ENCODE measurements around the gene EVI5L.

Gene EVI5L

GRCh38 chr19:7863157-7863970 lies 33.3 kb downstream of the EVI5L start:
- Histone ChIP-seq H3K27me3 (ENCODE audit: insufficient read depth, low read length, poor library complexity, severe bottlenecking) (no peaks in the 10 kb centered on the region), H3K36me3 (ENCODE audit: insufficient read depth, low read length) (no peaks in the 10 kb centered on the region), H3K9me3 (ENCODE audit: insufficient read depth, low read depth, low read length) (no peaks in the 10 kb centered on the region), H3K9me2 (replicated peaks; ENCODE audit: low read depth, low read length) (no peaks in the 10 kb centered on the region), H3F3A (ENCODE audit: low read depth) (no peaks in the 10 kb centered on the region), H4K20me1 (ENCODE audit: insufficient read depth, low read length, poor library complexity, severe bottlenecking) (no peaks in the 10 kb centered on the region), H3K4me1 (ENCODE audit: insufficient read depth, low read length, poor library complexity, severe bottlenecking) (no peaks in the 10 kb centered on the region), H3K4me2 (ENCODE audit: low read depth, low read length, poor library complexity, severe bottlenecking) (no peak overlapping the region), H2AFZ (ENCODE audit: low read length) (no peak overlapping the region), H3K4me3 (ENCODE audit: low read length, poor library complexity, severe bottlenecking) (no peak overlapping the region), H3K79me2 (ENCODE audit: insufficient read depth, low read length) (no peaks in the 10 kb centered on the region), H3K9ac (ENCODE audit: low read depth, low read length, poor library complexity, severe bottlenecking) (no peak overlapping the region)
- no peak for TF ChIP-seq EZH2phosphoT487 (IDR thresholded peaks at IDR 0.05; ENCODE audit: borderline replicate concordance)
- TF ChIP-seq, protein P1, sequence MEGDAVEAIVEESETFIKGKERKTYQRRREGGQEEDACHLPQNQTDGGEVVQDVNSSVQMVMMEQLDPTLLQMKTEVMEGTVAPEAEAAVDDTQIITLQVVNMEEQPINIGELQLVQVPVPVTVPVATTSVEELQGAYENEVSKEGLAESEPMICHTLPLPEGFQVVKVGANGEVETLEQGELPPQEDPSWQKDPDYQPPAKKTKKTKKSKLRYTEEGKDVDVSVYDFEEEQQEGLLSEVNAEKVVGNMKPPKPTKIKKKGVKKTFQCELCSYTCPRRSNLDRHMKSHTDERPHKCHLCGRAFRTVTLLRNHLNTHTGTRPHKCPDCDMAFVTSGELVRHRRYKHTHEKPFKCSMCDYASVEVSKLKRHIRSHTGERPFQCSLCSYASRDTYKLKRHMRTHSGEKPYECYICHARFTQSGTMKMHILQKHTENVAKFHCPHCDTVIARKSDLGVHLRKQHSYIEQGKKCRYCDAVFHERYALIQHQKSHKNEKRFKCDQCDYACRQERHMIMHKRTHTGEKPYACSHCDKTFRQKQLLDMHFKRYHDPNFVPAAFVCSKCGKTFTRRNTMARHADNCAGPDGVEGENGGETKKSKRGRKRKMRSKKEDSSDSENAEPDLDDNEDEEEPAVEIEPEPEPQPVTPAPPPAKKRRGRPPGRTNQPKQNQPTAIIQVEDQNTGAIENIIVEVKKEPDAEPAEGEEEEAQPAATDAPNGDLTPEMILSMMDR (conservative IDR thresholded peaks at IDR 0.05; ENCODE audit: low read length), result no peak

DNA sequence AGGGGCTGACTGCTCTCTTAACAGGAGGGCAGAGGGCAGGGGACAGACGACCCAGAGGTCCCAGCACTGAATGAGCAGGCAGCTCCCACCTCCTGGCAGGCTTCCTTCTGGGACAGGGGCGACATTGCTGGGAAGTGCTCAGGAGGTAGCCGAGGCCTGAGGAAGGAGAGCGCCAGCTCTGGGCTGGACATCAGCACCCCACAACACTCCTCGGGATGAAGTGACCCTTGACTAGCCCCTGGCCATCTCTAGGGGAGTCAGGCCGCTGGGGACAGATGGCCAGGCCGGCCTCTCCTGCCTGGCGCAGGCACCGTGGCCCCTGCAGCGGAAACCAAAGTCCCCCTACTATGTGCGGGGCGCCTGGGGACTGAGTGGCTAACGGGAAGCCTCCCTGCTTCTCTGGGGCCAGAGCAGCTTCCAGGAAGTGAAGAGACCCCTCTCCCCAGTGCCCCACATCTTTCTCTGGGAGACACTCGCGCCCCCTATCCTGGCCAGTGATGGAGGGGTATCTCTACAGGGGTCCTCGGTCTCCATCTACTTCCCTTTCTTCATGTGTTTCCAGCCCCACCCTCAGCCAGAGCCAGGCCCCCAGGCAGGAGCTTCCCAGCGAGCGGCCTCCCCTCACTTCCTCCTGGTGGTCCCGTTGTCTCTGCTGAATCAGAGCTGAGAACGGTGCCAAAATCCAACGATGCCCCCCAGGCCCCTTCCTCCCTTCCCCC lies 34.1 kb downstream of the EVI5L start:
- Histone ChIP-seq H3K9me2 (replicated peaks; ENCODE audit: low read depth, low read length) (no peaks in the 10 kb centered on the region), H3K9me3 (ENCODE audit: insufficient read depth, low read depth, low read length) (no peaks in the 10 kb centered on the region), H4K20me1 (ENCODE audit: insufficient read depth, low read length, poor library complexity, severe bottlenecking) (no peaks in the 10 kb centered on the region), H2AFZ (ENCODE audit: low read length) (no peak overlapping the region), H3F3A (ENCODE audit: low read depth) (no peaks in the 10 kb centered on the region), H3K4me2 (ENCODE audit: low read depth, low read length, poor library complexity, severe bottlenecking) (no peak overlapping the region), H3K4me1 (ENCODE audit: insufficient read depth, low read length, poor library complexity, severe bottlenecking) (no peaks in the 10 kb centered on the region), H3K9ac (ENCODE audit: low read depth, low read length, poor library complexity, severe bottlenecking) (no peak overlapping the region), H3K36me3 (ENCODE audit: insufficient read depth, low read length) (no peaks in the 10 kb centered on the region), H3K79me2 (ENCODE audit: insufficient read depth, low read length) (no peaks in the 10 kb centered on the region), H3K4me3 (ENCODE audit: low read length, poor library complexity, severe bottlenecking) (no peak overlapping the region), H3K27me3 (ENCODE audit: insufficient read depth, low read length, poor library complexity, severe bottlenecking) (no peaks in the 10 kb centered on the region)
- TF ChIP-seq, protein P1 (conservative IDR thresholded peaks at IDR 0.05; ENCODE audit: low read length), result no peak
- no peak for TF ChIP-seq EZH2phosphoT487 (IDR thresholded peaks at IDR 0.05; ENCODE audit: borderline replicate concordance)

DNA sequence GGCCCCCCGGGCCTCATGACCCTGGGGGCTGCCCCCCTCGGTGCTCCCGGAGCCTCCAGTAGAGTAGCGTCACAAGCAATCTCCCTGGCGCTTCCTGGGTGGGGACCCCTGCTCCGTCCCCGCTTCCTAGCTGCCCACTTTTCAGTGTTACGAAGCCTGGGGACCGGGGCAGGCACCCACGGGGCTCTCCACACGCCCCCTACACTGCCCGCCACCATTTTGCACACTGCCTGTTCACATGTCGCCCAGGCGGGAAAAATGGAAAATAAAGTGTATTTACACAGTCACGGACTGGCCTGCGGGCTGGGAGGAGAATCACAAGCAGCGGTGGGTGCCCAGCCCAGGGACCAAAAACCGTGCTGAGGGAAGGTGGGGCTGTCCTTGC lies 34.7 kb downstream of the EVI5L start:
- H3K4me2 ChIP-seq (ENCODE audit: low read depth, low read length, poor library complexity, severe bottlenecking), result no peak overlapping the region
- no peak for TF ChIP-seq EZH2phosphoT487 (IDR thresholded peaks at IDR 0.05; ENCODE audit: borderline replicate concordance)
- TF ChIP-seq, protein P1 (conservative IDR thresholded peaks at IDR 0.05; ENCODE audit: low read length), result no peak
- H3K27me3 ChIP-seq (ENCODE audit: insufficient read depth, low read length, poor library complexity, severe bottlenecking), result no peaks in the 10 kb centered on the region
- no peaks in the 10 kb centered on the region for H3K79me2 ChIP-seq (ENCODE audit: insufficient read depth, low read length)
- H3K36me3 ChIP-seq (ENCODE audit: insufficient read depth, low read length), result no peaks in the 10 kb centered on the region
- no peak overlapping the region for H3K4me3 ChIP-seq (ENCODE audit: low read length, poor library complexity, severe bottlenecking)
- H3K9me2 ChIP-seq (replicated peaks; ENCODE audit: low read depth, low read length), result no peaks in the 10 kb centered on the region
- H3K4me1 ChIP-seq (ENCODE audit: insufficient read depth, low read length, poor library complexity, severe bottlenecking), result no peaks in the 10 kb centered on the region
- H4K20me1 ChIP-seq (ENCODE audit: insufficient read depth, low read length, poor library complexity, severe bottlenecking), result no peaks in the 10 kb centered on the region
- H2AFZ ChIP-seq (ENCODE audit: low read length), result no peak overlapping the region
- no peaks in the 10 kb centered on the region for H3F3A ChIP-seq (ENCODE audit: low read depth)
- no peaks in the 10 kb centered on the region for H3K9me3 ChIP-seq (ENCODE audit: insufficient read depth, low read depth, low read length)
- H3K9ac ChIP-seq (ENCODE audit: low read depth, low read length, poor library complexity, severe bottlenecking), result no peak overlapping the region
